ENCODE results near the gene GMCL1.

DNA sequence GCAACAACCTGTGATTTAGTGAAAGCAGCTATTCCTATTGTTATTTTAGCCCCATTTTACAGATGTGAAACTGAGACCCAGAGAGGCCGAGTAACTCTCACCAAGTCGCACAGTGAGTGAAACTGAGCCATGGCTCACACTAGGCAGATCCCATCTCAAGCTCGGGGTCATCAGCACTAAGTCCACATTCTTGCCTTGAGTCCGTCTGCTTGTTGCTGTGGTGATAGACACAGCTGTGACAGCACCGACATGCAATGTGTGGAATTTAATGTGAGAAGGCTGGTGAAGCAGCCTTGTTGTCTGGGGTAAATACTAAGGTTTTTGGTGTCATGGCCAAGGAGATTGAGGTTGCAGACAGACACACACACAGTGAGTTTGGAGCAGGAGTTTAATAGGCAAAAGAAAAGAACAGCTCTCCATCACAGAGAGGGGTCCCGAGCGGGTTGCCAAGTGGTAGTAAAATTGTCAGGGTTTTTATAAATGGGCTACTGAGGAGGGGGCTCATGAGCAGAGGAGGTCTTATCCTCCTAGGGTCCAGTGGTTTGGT is 40.2 kb upstream of the GMCL1 start:
- TF ChIP-seq POLR2A (IDR thresholded peaks at IDR 0.05) = no peak
- TF ChIP-seq, protein P1, sequence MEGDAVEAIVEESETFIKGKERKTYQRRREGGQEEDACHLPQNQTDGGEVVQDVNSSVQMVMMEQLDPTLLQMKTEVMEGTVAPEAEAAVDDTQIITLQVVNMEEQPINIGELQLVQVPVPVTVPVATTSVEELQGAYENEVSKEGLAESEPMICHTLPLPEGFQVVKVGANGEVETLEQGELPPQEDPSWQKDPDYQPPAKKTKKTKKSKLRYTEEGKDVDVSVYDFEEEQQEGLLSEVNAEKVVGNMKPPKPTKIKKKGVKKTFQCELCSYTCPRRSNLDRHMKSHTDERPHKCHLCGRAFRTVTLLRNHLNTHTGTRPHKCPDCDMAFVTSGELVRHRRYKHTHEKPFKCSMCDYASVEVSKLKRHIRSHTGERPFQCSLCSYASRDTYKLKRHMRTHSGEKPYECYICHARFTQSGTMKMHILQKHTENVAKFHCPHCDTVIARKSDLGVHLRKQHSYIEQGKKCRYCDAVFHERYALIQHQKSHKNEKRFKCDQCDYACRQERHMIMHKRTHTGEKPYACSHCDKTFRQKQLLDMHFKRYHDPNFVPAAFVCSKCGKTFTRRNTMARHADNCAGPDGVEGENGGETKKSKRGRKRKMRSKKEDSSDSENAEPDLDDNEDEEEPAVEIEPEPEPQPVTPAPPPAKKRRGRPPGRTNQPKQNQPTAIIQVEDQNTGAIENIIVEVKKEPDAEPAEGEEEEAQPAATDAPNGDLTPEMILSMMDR (IDR thresholded peaks at IDR 0.05) = no peak
